Measurements from ENCODE around the gene BEGAIN. TPM values are rescaled to one million over a fixed set of nuclear protein-coding genes. Genes with fewer than 3 reads are reported as not detected.
A peak's percentile ranks its signal among the peaks of the same experiment; 100 is the strongest.

Gene BEGAIN
- total and polyA plus RNA-seq, 7 donors: 0.36 to 1.4 (median 0.60) TPM

- Histone ChIP-seq H3K4me1 (no peaks in the 10 kb centered on the region), H3K4me3 (no peak overlapping the region), H3K27ac (no peak overlapping the region), H3K36me3 (no peaks in the 10 kb centered on the region), H3K27me3 (peaks cover 0 to 26% (median 13%) of the 10 kb centered on the region in 3 donors), H3K9me3 (no peaks in the 10 kb centered on the region)
- TF ChIP-seq, protein P1, sequence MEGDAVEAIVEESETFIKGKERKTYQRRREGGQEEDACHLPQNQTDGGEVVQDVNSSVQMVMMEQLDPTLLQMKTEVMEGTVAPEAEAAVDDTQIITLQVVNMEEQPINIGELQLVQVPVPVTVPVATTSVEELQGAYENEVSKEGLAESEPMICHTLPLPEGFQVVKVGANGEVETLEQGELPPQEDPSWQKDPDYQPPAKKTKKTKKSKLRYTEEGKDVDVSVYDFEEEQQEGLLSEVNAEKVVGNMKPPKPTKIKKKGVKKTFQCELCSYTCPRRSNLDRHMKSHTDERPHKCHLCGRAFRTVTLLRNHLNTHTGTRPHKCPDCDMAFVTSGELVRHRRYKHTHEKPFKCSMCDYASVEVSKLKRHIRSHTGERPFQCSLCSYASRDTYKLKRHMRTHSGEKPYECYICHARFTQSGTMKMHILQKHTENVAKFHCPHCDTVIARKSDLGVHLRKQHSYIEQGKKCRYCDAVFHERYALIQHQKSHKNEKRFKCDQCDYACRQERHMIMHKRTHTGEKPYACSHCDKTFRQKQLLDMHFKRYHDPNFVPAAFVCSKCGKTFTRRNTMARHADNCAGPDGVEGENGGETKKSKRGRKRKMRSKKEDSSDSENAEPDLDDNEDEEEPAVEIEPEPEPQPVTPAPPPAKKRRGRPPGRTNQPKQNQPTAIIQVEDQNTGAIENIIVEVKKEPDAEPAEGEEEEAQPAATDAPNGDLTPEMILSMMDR (IDR thresholded peaks at IDR 0.05): no peak
- TF ChIP-seq POLR2AphosphoS5 (IDR thresholded peaks at IDR 0.05) (no peak), EP300 (IDR thresholded peaks at IDR 0.05) (no peak), POLR2A (IDR thresholded peaks at IDR 0.05) (no peak)
- intact Hi-C loops (cut with DNase I): no loop called here
- 80 to 91% methylated on average over 18 of the region's 18 CpGs for WGBS, 2 donors
- DNase-seq: peak; percentile 40
Observed at GRCh38 chr14:100620255-100621100, 33.3 kb upstream of the BEGAIN start.

GRCh38 chr14:100619396-100620254 is 32.4 kb upstream of the BEGAIN start:
- DNase-seq: peak; percentile 37
- intact Hi-C loops (cut with DNase I): no loop called here
- Histone ChIP-seq H3K27me3 (peaks cover 0 to 22% (median 13%) of the 10 kb centered on the region in 3 donors), H3K4me1 (no peaks in the 10 kb centered on the region), H3K4me3 (no peak overlapping the region), H3K36me3 (no peaks in the 10 kb centered on the region), H3K9me3 (no peaks in the 10 kb centered on the region), H3K27ac (no peak overlapping the region)
- TF ChIP-seq, protein P1 (IDR thresholded peaks at IDR 0.05): no peak
- TF ChIP-seq POLR2AphosphoS5 (IDR thresholded peaks at IDR 0.05): no peak
- 78 to 89% methylated on average over 10 of the region's 10 CpGs for WGBS, 2 donors

DNA sequence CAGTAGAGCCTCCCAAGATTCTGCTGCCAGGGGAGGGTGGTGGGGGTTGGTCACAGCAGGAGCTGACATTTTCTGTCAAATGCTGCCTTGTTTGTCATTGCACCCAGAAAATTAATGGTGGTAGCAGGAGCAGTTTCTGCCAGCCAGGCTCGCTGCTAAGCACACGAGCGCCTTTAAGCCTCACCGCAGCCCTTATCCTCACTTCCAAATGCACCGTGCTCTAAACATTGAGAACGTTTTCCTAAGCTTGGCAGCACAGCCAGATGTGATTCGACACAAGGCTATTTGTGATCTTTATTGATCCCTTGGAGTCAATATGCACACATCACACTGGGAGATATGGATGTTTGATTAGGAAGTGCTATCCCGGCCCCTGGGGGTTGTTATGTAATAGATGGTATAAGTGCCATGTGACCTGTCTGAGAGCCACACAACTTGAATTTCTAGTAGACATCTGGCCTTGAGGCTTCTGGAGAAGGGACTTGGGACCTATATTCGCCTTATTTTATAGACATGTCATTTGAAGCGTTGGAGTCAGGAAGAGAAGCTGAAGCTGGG is 31.6 kb upstream of the BEGAIN start:
- Histone ChIP-seq H3K27me3 (peaks cover 0 to 17% (median 13%) of the 10 kb centered on the region in 3 donors), H3K4me1 (no peaks in the 10 kb centered on the region), H3K9me3 (no peaks in the 10 kb centered on the region), H3K4me3 (no peak overlapping the region), H3K27ac (no peak overlapping the region), H3K36me3 (no peaks in the 10 kb centered on the region)
- TF ChIP-seq POLR2A (IDR thresholded peaks at IDR 0.05) (no peak), POLR2AphosphoS5 (IDR thresholded peaks at IDR 0.05) (no peak), EP300 (IDR thresholded peaks at IDR 0.05) (no peak)
- TF ChIP-seq, protein P1 (IDR thresholded peaks at IDR 0.05): no peak
- DNase-seq: peak; percentile 6
- 26 to 54% methylated on average over 10 of the region's 10 CpGs for WGBS, 2 donors
- intact Hi-C loops (cut with DNase I): no loop called here

- Histone ChIP-seq H3K4me1 (no peaks in the 10 kb centered on the region), H3K36me3 (no peaks in the 10 kb centered on the region), H3K27ac (no peak overlapping the region), H3K4me3 (no peak overlapping the region), H3K9me3 (no peaks in the 10 kb centered on the region), H3K27me3 (peaks cover 0 to 17% (median 13%) of the 10 kb centered on the region in 3 donors)
- TF ChIP-seq POLR2A (IDR thresholded peaks at IDR 0.05) (no peak), POLR2AphosphoS5 (IDR thresholded peaks at IDR 0.05) (no peak), EP300 (IDR thresholded peaks at IDR 0.05) (no peak)
- TF ChIP-seq, protein P1 (IDR thresholded peaks at IDR 0.05): no peak
- 39 to 72% methylated on average over 9 of the region's 9 CpGs for WGBS, 2 donors
- DNase-seq: peak; percentile 61
- intact Hi-C loops (cut with DNase I): no loop called here
Observed at GRCh38 chr14:100618318-100618693, 31.1 kb upstream of the BEGAIN start.
